ENCODE measurements around the gene SECTM1.
"Not testable (repeated sequence)": the region's sequence is repeated elsewhere in the genome, so short reads cannot be mapped to it uniquely, and the experiment has no call there.

SECTM1 gene

GRCh38 chr17:82369211-82369610, 35.6 kb upstream of the SECTM1 start:
- no peak for DNase-seq (ENCODE audit: low spot score)

- DNase-seq (ENCODE audit: low spot score): no peak
Observed at GRCh38 chr17:82367724-82368524, 34.4 kb upstream of the SECTM1 start.

GRCh38 chr17:82366749-82367148, 33.2 kb upstream of the SECTM1 start:
- DNase-seq (ENCODE audit: low spot score): no peak

- no peak for DNase-seq (ENCODE audit: low spot score)
Observed at GRCh38 chr17:82365606-82366295, 32.2 kb upstream of the SECTM1 start.

GRCh38 chr17:82361885-82362633, 28.5 kb upstream of the SECTM1 start:
- no peak for DNase-seq (ENCODE audit: low spot score)

GRCh38 chr17:82359451-82360074, 26.0 kb upstream of the SECTM1 start:
- DNase-seq (ENCODE audit: low spot score): not testable (repeated sequence)

- DNase-seq (ENCODE audit: low spot score): no peak
Observed at GRCh38 chr17:82358465-82359350, 25.1 kb upstream of the SECTM1 start, which contains the start of gene TEX19. Gene TEX19 (plus strand): TSS chr17:82359247. CDS start chr17:82362151, 2,904 bp downstream.

- DNase-seq (ENCODE audit: low spot score): no peak
Observed at GRCh38 chr17:82357394-82357793, 23.8 kb upstream of the SECTM1 start.

- no peak for DNase-seq (ENCODE audit: low spot score)
Observed at GRCh38 chr17:82356845-82357355, 23.3 kb upstream of the SECTM1 start.

GRCh38 chr17:82355770-82356427, 22.3 kb upstream of the SECTM1 start:
- DNase-seq (ENCODE audit: low spot score): no peak

GRCh38 chr17:82354804-82355308, 21.3 kb upstream of the SECTM1 start:
- no peak for DNase-seq (ENCODE audit: low spot score)

- no peak for DNase-seq (ENCODE audit: low spot score)
Observed at GRCh38 chr17:82353484-82353883, 19.9 kb upstream of the SECTM1 start.

- DNase-seq (ENCODE audit: low spot score): peak; percentile 81
Observed at GRCh38 chr17:82351713-82352488, 18.3 kb upstream of the SECTM1 start.

GRCh38 chr17:82351254-82351712, 17.7 kb upstream of the SECTM1 start:
- DNase-seq (ENCODE audit: low spot score): no peak

GRCh38 chr17:82350182-82351030, 16.8 kb upstream of the SECTM1 start:
- DNase-seq (ENCODE audit: low spot score): peak; percentile 25

- no peak for DNase-seq (ENCODE audit: low spot score)
Observed at GRCh38 chr17:82349287-82349701, 15.7 kb upstream of the SECTM1 start.

- DNase-seq (ENCODE audit: low spot score): no peak
Observed at GRCh38 chr17:82348866-82349265, 15.3 kb upstream of the SECTM1 start.

- DNase-seq (ENCODE audit: low spot score): no peak
Observed at GRCh38 chr17:82348434-82348833, 14.9 kb upstream of the SECTM1 start.

All from CD4-positive, alpha-beta T cell treated with Interleukin-15 for 4 hours (primary cell).